ENCODE data around the gene RAD51B. TPM values are rescaled to one million over a fixed set of nuclear protein-coding genes. Genes with fewer than 3 reads are reported as not detected.
A peak's percentile ranks its signal among the peaks of the same experiment; 100 is the strongest.

RAD51B gene
- total RNA-seq, 4 donors from 2014 or later: 8.9 to 30.3 (median 10.4) TPM

DNA sequence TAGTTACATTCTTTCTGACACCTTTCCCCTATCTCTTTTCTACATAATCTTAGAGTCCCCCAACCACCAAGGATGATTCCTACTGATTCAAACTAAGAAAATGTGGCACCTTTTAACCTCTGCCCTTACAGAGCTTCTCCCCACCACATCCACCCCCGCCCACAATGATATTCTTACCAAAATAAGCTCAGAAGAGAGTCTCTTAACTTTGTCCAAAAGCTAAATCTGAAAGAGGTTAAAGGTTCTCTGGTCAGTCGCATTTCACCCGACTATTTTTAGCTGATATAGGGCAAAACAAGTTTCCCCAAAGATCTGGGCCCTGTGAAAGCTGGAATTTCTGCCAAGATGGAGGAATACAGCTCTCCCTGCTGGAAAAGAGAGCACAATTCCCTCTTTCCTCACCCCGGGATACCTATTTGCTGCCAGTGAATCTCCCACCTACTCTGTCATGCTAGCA is 844.7 kb downstream of the RAD51B start:
- DNase-seq (ENCODE audit: low spot score) (no peak), ATAC-seq (ENCODE audit: low FRiP score) (no peak)
- TF ChIP-seq, protein P1, sequence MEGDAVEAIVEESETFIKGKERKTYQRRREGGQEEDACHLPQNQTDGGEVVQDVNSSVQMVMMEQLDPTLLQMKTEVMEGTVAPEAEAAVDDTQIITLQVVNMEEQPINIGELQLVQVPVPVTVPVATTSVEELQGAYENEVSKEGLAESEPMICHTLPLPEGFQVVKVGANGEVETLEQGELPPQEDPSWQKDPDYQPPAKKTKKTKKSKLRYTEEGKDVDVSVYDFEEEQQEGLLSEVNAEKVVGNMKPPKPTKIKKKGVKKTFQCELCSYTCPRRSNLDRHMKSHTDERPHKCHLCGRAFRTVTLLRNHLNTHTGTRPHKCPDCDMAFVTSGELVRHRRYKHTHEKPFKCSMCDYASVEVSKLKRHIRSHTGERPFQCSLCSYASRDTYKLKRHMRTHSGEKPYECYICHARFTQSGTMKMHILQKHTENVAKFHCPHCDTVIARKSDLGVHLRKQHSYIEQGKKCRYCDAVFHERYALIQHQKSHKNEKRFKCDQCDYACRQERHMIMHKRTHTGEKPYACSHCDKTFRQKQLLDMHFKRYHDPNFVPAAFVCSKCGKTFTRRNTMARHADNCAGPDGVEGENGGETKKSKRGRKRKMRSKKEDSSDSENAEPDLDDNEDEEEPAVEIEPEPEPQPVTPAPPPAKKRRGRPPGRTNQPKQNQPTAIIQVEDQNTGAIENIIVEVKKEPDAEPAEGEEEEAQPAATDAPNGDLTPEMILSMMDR (IDR thresholded peaks at IDR 0.05): no peak

DNA sequence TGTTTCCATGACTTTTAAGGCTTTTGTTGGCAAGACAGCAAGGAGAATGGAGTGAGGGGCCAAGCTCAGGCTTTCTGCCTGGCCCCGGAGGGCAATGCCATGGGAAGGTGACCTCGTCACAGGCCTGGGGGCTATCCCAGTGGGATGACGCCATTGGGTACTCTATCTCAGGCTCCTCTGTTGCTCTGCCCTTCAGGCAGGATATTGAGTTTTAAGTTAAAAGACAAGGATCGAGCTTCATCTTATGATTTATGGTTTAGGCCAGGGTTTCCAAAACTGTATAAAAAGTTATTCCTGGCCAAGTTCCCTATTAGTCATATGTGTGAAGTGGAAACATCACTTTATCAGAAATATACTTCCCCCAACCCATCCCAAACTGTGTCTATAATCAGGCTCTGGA is 845.6 kb downstream of the RAD51B start:
- TF ChIP-seq, protein P1 (IDR thresholded peaks at IDR 0.05): no peak
- DNase-seq (ENCODE audit: low spot score) (no peak), ATAC-seq (ENCODE audit: low FRiP score) (no peak)

DNA sequence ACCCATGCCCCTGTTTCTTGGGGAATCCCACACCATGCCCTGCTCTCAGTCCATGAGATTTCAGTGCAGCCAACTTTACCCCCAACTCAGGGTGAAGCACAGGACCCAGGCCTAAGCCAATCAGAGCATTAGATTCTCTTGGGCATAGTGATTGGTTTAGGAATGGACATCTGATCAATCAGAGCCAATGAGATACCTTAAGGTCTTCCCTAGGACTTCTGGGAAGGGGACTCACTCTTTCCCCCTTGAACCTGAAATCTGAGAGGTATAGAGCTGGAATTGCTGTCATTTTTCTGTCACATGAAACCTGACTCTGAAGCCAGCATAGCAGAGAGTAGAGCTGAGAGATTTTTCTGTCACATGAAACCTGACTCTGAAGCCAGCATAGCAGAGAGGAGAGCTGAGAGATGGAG is 846.2 kb downstream of the RAD51B start:
- TF ChIP-seq, protein P1 (IDR thresholded peaks at IDR 0.05): no peak
- DNase-seq (ENCODE audit: low spot score) (no peak), ATAC-seq (ENCODE audit: low FRiP score) (no peak)

DNA sequence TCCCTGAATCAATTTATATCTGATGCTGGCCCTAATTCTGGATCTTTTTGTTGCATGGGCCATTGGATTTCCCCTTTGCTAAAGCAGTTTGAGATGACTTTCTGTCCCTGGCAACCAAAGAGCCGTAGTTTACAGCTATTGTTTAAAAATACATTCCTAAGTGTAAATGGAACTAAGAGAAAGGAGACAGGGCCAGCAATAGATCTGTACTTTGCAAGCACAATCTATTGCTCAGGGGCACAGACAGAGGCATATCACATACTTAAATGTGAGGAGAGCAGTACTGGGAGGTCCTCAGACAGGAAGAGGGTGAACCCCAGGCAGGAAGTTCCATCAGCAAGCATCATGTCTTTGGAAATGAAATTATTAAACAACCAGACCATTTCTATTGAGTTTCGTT is 846.7 kb downstream of the RAD51B start:
- no peak for DNase-seq (ENCODE audit: low spot score)
- ATAC-seq (ENCODE audit: low FRiP score): no peak
- TF ChIP-seq, protein P1 (IDR thresholded peaks at IDR 0.05): no peak

DNA sequence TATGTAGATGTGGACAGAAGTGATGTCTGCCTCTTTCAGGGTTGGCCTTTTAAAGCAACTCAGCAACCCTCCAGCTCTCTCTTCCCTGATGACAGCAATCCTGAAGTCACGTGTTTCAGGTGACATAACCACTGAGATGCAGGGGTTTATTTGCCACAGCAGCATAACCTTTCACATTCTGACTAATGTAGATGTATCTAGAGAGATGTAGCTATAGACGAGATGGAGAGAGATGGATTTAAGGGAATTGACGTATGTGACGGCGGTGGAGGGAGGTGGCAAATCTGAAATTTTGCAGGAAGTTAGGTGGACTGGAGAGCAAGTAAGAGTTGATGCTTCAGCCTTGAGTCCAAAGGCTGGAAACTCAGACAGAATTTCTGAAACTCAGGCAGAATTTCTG is 847.3 kb downstream of the RAD51B start:
- DNase-seq (ENCODE audit: low spot score): peak; percentile 12
- ATAC-seq (ENCODE audit: low FRiP score): no peak
- TF ChIP-seq, protein P1 (IDR thresholded peaks at IDR 0.05): no peak

DNA sequence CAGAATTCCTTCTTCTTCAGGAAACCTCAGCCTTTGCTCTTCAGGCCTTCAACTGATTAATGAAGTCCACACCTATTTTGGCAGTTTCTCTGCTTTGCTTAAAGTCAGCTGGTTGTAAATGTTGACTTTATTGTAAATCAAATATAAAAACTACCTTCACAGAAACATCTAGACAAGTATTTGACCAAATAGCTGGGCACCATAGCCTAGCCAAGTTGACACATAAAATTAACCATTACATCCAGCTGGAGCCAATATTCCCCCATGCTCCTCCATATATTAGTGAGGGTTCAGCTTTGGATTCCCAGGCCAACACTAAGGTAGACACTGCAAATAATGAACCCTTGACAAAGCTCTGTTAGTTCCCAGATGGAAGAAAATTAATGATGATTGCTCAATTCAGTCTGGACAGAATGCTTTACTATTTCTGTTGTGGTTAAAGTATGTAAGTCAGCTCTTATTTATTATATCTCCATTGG is 847.8 kb downstream of the RAD51B start:
- TF ChIP-seq, protein P1 (IDR thresholded peaks at IDR 0.05): no peak
- no peak for ATAC-seq (ENCODE audit: low FRiP score)
- DNase-seq (ENCODE audit: low spot score): no peak

DNA sequence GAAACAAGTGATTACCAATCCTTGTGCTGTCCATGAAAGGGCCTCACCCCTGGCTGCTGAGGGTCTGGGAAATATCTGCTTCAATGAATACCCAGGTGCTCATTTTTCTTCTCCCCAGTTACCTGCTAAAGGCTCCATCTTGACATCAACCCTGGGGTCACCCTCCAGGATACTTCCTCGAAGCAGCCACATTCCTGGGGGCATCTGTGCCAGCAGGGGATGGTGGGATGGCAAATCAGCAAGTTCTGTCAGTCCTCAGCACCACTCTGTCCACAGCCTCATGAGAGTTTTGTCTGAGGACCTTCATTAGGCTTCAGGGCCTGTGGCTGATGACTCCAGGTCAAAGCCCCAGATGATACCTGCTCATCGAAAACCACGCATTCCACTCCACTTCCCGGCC is 848.4 kb downstream of the RAD51B start:
- DNase-seq (ENCODE audit: low spot score) (peak; percentile 18), ATAC-seq (ENCODE audit: low FRiP score) (no peak)
- TF ChIP-seq, protein P1 (IDR thresholded peaks at IDR 0.05): no peak

All from omental fat pad (tissue), 4 donors.